Heart left ventricle (tissue), 16 donors: Measurements from ENCODE around the gene FAM53C. TPM values are rescaled to one million over a fixed set of nuclear protein-coding genes. Genes with fewer than 3 reads are reported as not detected.

Source experiments
- ATAC-seq, 4 donors: fragments of 200-7000 bp; cut with Tn5 transposase; one replicate each; pipeline ENCODE4 v1.9.1; 2020 to 2022; ENCODE audit warnings: moderate library complexity in 4 of 4, mild to moderate bottlenecking in 3 of 4, moderate number of reproducible peaks in 1 of 4
- DNase-seq, 5 donors: peaks; one replicate each; pipeline ENCODE4 v3.0.0-alpha.2; 2020
- H3K27ac ChIP-seq, 12 donors: fragments of 200-600 bp; sonication (generic) in 4 of 12; one replicate each; pipeline versions ENCODE4 v1.5.0 to v1.8.0; 2016 to 2022; ENCODE audit warnings: mild to moderate bottlenecking in 2 of 12
- H3K27me3 ChIP-seq, 9 donors: fragments of 200-600 bp; sonication (generic) in 2 of 9; one replicate each; pipeline versions ENCODE4 v1.5.1 to v1.8.0; 2016 to 2022; ENCODE audit warnings: mild to moderate bottlenecking in 3 of 9
- H3K36me3 ChIP-seq, 9 donors: fragments of 200-600 bp; sonication (generic) in 2 of 9; one replicate each; pipeline versions ENCODE4 v1.5.0 to v1.8.0; 2018 to 2022; ENCODE audit warnings: mild to moderate bottlenecking in 2 of 9
- H3K4me1 ChIP-seq, 12 donors: fragments of 200-600 bp; sonication (generic) in 4 of 12; one replicate each; pipeline versions ENCODE4 v1.5.0 to v1.8.0; 2016 to 2022; ENCODE audit warnings: mild to moderate bottlenecking in 3 of 12
- H3K4me3 ChIP-seq, 12 donors: fragments of 200-600 bp; sonication (generic) in 4 of 12; one replicate each; pipeline versions ENCODE4 v1.5.0 to v1.8.0; 2017 to 2022; ENCODE audit warnings: mild to moderate bottlenecking in 9 of 12, moderate library complexity in 4 of 12
- H3K9me3 ChIP-seq, 12 donors: fragments of 200-600 bp; sonication (generic) in 4 of 12; one replicate each; pipeline versions ENCODE4 v1.5.0 to v1.8.0; 2016 to 2022; ENCODE audit warnings: mild to moderate bottlenecking in 1 of 12
- POLR2A ChIP-seq, 2 donors: fragments of 450-650 bp; IDR thresholded peaks; one replicate each; pipeline ENCODE4 v1.6.1; 2017; ENCODE audit warnings: antibody characterized with exemption in 2 of 2, mild to moderate bottlenecking in 2 of 2, moderate library complexity in 2 of 2
- WGBS, 4 donors: extraction: QIAGEN DNeasy Blood & Tissue Kit in 2 of 4; methylation state at CpG; one replicate each; pipeline versions ENCODE4 v1.1.5 to v1.1.7; 2013 to 2018; 5-methylcytosine and 5-hydroxymethylcytosine counted together
- intact Hi-C, 10 donors: fragments of 100-400 bp; cut with DNase I; formaldehyde crosslinking; loops; one replicate each; pipeline versions ENCODE4 v1.11.1 to v1.14.2; 2022
- polyA plus RNA-seq, 2 donors: library from polyadenylated mRNA; stranded (reverse); fragments of 200-250 nt; gene quantifications; one replicate each; pipeline ENCODE4 v1.2.3, GENCODE V29; 2013
- total RNA-seq, 9 donors: library from RNA; depleted of rRNA in 2 of 9; stranded (reverse); fragments of >200 nt in 2 of 9; fragmentation: NEBNext Ultra II Directional in 3 of 9; extraction: Animal tissue kit (Norgen Biotek cat#: 25700) in 3 of 9; gene quantifications; one replicate each; pipeline versions ENCODE4 v1.1.0 to v1.2.4, GENCODE V29; 2016 to 2023
- TF ChIP-seq, protein P1 (sequence below), 12 donors: fragments of 200-600 bp; sonication (generic) in 4 of 12; IDR thresholded peaks; one replicate each; pipeline versions ENCODE4 v1.5.0 to v1.8.0; 2018 to 2022; ENCODE audit warnings: antibody characterized with exemption in 12 of 12, mild to moderate bottlenecking in 5 of 12
- donor health status: ischemic (EF 13 %, LVEDD 7.1; RV severe dilation, severe dysfunction).
- donor health status: healthy with polysubstance abuse.
- donor health status: DM: no; HTN: yes; CAD: no.
- donor health status: DM: no; HTN: no; CAD: no.
- donor health status: ischemic (EF 25% LVEDD 6.9; RV normal size, moderate dysfunction).
- donor health status: ischemic (EF 25% LVEDD 5.7; RV mildly dilated, moderate dysfunction).
- donor health status: healthy.
- donor health status: DM: yes; HTN: yes; CAD: no.
- donor health status: ischemic (EF 35%, LVEDD 5.7; RV mildly dilated, moderate dysfunction).
- donor health status: nonischemic (EF 11% LVEDD 7.7; RV severe dilation, severe dysfunction).
- donor health status: DM: yes; HTN: yes; CAD: no.
- donor health status: PGD.
- donor health status: ischemic (EF 29% LVEDD 5.4; RV normal size, mild dysfunction).
- donor health status: nonischemic (EF 23%, LVEDD 6.1; RV moderate dilation, normal function).

Gene FAM53C
- total and polyA plus RNA-seq, 11 donors, result 15.0 to 41.0 (median 26.2) TPM

DNA sequence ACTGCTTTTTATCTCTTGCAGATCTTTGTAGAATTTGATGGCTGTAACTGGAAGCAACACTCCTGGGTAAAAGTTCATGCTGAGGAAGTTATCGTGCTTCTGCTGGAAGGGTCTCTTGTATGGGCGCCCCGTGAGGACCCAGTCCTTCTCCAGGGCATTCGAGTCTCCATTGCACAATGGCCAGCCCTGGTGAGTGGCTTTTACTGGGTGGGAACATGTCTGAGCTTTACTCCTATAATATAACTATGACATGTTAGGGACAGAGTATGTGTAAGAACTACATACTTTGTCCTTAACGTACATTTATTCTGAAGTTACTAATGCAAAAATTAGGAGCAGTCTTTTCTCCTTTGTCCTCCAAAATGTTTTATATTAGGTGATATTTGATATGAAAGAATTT, 34.6 kb downstream of the FAM53C start:
- H3K27ac ChIP-seq, result no peak overlapping the region
- no peaks in the 10 kb centered on the region for H3K27me3 ChIP-seq
- 53 to 81% (median 64%) methylated on average over 5 of the region's 5 CpGs for WGBS, 4 donors
- ATAC-seq (no peak), DNase-seq (no peak)
- H3K36me3 ChIP-seq, result peaks cover 0 to 53% (median 52%) of the 10 kb centered on the region in 9 donors
- TF ChIP-seq, protein P1, sequence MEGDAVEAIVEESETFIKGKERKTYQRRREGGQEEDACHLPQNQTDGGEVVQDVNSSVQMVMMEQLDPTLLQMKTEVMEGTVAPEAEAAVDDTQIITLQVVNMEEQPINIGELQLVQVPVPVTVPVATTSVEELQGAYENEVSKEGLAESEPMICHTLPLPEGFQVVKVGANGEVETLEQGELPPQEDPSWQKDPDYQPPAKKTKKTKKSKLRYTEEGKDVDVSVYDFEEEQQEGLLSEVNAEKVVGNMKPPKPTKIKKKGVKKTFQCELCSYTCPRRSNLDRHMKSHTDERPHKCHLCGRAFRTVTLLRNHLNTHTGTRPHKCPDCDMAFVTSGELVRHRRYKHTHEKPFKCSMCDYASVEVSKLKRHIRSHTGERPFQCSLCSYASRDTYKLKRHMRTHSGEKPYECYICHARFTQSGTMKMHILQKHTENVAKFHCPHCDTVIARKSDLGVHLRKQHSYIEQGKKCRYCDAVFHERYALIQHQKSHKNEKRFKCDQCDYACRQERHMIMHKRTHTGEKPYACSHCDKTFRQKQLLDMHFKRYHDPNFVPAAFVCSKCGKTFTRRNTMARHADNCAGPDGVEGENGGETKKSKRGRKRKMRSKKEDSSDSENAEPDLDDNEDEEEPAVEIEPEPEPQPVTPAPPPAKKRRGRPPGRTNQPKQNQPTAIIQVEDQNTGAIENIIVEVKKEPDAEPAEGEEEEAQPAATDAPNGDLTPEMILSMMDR (IDR thresholded peaks at IDR 0.05), result no peak
- H3K4me3 ChIP-seq, result no peak overlapping the region
- intact Hi-C loops, result no loop called here
- H3K9me3 ChIP-seq, result no peaks in the 10 kb centered on the region
- peaks cover 6 to 52% (median 41%) of the 10 kb centered on the region in 12 donors for H3K4me1 ChIP-seq

DNA sequence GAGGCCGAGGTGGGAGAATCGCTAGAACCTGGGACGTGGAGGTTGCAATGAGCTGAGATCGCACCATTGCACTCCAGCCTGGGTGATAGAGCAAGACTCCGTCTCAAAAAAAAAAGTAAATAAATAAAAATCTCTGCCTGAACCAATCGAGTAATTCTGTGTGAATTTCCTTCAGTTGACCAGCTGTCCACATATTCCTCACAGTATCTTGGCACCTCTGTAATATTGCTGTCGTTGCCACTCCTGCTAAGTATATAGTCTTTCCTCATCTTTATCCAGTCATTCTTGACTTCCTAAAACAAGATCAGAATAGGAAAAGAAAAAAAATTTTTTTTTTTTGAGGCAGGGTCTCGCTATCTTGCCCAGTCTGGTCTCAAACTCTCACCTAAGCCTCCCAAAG, 44.3 kb downstream of the FAM53C start:
- TF ChIP-seq POLR2A (IDR thresholded peaks at IDR 0.05), result no peak
- TF ChIP-seq, protein P1 (IDR thresholded peaks at IDR 0.05), result no peak
- Histone ChIP-seq H3K27ac (no peak overlapping the region), H3K36me3 (peaks cover 3 to 100% (median 98%) of the 10 kb centered on the region in 9 donors), H3K27me3 (no peaks in the 10 kb centered on the region), H3K4me1 (no peaks in the 10 kb centered on the region), H3K9me3 (no peaks in the 10 kb centered on the region), H3K4me3 (no peak overlapping the region)
- DNase-seq, result no peak
- ATAC-seq, result no peak
- intact Hi-C loops, result no loop called here
- 95 to 97% (median 96%) methylated on average over 8 of the region's 8 CpGs for WGBS, 4 donors

DNA sequence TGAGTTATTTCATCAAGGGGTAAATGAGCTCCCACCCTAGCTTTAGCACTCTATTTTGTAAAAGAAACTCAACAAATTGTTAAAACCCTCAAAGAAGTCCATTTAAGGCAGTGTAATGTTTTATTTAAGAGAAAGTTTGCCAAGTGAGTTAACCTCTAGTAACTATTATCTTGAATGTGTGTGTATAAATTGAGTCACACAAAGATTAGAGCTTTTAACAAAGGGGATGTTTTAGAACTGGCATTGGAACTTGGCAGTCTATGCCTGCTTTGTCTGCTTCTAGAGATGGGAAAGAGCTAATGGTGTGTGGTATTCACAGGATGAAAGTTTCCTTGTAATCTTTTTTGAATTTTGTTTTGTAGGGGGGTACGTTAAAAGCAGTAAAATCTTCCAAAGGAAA, 47.6 kb downstream of the FAM53C start:
- DNase-seq (no peak), ATAC-seq (peak in 1 of 4 donors; percentile 30)
- no peak overlapping the region for H3K27ac ChIP-seq
- peaks cover 0 to 8% (median 0%) of the 10 kb centered on the region in 12 donors for H3K4me1 ChIP-seq
- no peaks in the 10 kb centered on the region for H3K27me3 ChIP-seq
- no peaks in the 10 kb centered on the region for H3K9me3 ChIP-seq
- intact Hi-C loops, result no loop called here
- 87 to 95% (median 93%) methylated on average over 1 of the region's 1 CpG for WGBS, 4 donors
- no peak overlapping the region for H3K4me3 ChIP-seq
- peaks cover 3 to 97% (median 87%) of the 10 kb centered on the region in 9 donors for H3K36me3 ChIP-seq
- TF ChIP-seq POLR2A (IDR thresholded peaks at IDR 0.05), result no peak
- TF ChIP-seq, protein P1 (IDR thresholded peaks at IDR 0.05), result no peak

DNA sequence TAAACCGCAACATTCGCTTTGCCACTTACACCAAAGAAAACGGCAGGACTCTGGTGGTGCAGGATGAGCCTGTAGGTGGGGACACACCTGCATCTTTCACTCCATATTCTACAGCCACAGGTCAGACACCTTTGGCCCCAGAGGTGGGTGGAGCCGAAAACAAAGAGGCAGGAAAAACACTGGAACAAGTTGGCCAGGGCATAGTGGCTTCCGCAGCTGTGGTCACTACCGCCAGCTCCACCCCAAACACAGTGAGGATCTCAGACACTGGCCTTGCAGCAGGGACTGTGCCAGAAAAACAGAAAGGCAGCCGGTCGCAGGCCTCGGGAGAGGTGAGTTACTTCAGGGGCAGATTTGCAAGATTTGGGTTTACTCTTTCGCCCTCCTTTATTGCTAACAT, 48.2 kb downstream of the FAM53C start:
- Histone ChIP-seq H3K27me3 (no peaks in the 10 kb centered on the region), H3K4me3 (no peak overlapping the region), H3K4me1 (peaks cover 0 to 14% (median 0%) of the 10 kb centered on the region in 12 donors), H3K9me3 (no peaks in the 10 kb centered on the region), H3K27ac (no peak overlapping the region), H3K36me3 (peaks cover 3 to 97% (median 87%) of the 10 kb centered on the region in 9 donors)
- 84 to 93% (median 87%) methylated on average over 10 of the region's 10 CpGs for WGBS, 4 donors
- no peak for TF ChIP-seq POLR2A (IDR thresholded peaks at IDR 0.05)
- TF ChIP-seq, protein P1 (IDR thresholded peaks at IDR 0.05), result no peak
- DNase-seq, result no peak
- intact Hi-C loops, result no loop called here
- ATAC-seq, result peak in 1 of 4 donors; percentile 27
